Peyer's patch (tissue), 4 donors: Measurements from ENCODE around the gene MCU.

Experiments
- CTCF ChIP-seq, 6 experiments: fragments of 450-650 bp in 4 of 6; fragments of 200-600 bp in 2 of 6; sonication (generic) in 1 of 6; IDR thresholded peaks; one replicate each; pipeline ENCODE4 v1.5.1; 2017 to 2019; ENCODE audit warnings: antibody characterized with exemption in 6 of 6, mild to moderate bottlenecking in 3 of 6, moderate library complexity in 1 of 6
- POLR2A ChIP-seq, 2 donors: fragments of 450-650 bp; IDR thresholded peaks; one replicate each; pipeline ENCODE4 v1.5.1; 2017; ENCODE audit warnings: antibody characterized with exemption in 2 of 2, mild to moderate bottlenecking in 2 of 2, moderate library complexity in 2 of 2

GRCh38 chr10:72912736-72913135 is 220.8 kb downstream of the MCU start:
- no peak for TF ChIP-seq CTCF (IDR thresholded peaks at IDR 0.05)
- no peak for TF ChIP-seq POLR2A (IDR thresholded peaks at IDR 0.05)
